Progenitor cell of endocrine pancreas (in vitro differentiated cells): ENCODE measurements around the gene PNMA8A. TPM values are rescaled to one million over a fixed set of nuclear protein-coding genes. Genes with fewer than 3 reads are reported as not detected.

Experiments used
- DNase-seq: peaks from one replicate; pipeline ENCODE4 v3.0.0; 2021; ENCODE audit warnings: low spot score; ENCODE audit not compliant: unreplicated experiment
- H3K27ac Mint-ChIP-seq: 2 replicates; pipeline ENCODE4 v1.8.0; 2021; ENCODE audit warnings: mild to moderate bottlenecking, moderate library complexity, mixed read lengths
- H3K27me3 Mint-ChIP-seq: 2 replicates; pipeline ENCODE4 v1.8.0; 2021; ENCODE audit warnings: mixed read lengths
- H3K36me3 Mint-ChIP-seq: 2 replicates; pipeline ENCODE4 v1.8.0; 2022; ENCODE audit warnings: mixed read lengths; ENCODE audit not compliant: insufficient read depth
- H3K4me1 Mint-ChIP-seq: 2 replicates; pipeline ENCODE4 v1.8.0; 2021; ENCODE audit warnings: low read depth, mixed read lengths
- H3K4me3 Mint-ChIP-seq: 2 replicates; pipeline ENCODE4 v1.8.0; 2021; ENCODE audit warnings: low read depth, mild to moderate bottlenecking, moderate library complexity, mixed read lengths
- H3K9me3 Mint-ChIP-seq: 2 replicates; pipeline ENCODE4 v1.8.0; 2021; ENCODE audit warnings: low read depth, mixed read lengths
- total RNA-seq: library from RNA; stranded (reverse); gene quantifications from 2 replicates; pipeline ENCODE4 v1.2.1, GENCODE V29; 2021
- TF ChIP-seq, protein P1 (sequence below): fragments of 200-600 bp; sonication (generic); IDR thresholded peaks from one replicate; pipeline ENCODE4 v1.5.0; 2021; ENCODE audit warnings: antibody characterized with exemption, mild to moderate bottlenecking; ENCODE audit not compliant: unreplicated experiment

The PNMA8A gene
- total RNA-seq, 1 donor from 2014 or later = 27.5 TPM

DNA sequence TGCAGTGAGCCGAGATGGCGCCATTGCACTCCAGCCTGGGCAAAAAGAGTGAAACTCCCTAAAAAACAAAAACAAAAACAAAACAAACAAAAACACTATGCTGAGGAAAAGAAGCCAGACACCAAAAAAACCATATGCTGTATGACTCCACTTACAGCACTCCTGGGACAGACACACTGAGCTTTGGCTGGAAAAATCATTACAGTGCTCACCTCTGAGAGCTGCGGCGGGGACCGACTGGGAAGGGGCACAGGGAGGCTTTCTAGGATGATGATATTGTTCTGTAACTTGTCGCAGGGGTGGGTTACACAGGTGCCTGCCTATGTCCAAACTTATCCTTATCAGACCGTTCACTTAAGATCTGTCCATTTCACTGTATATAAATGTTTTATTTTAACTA lies 7.8 kb downstream of the PNMA8A start:
- no peaks in the 10 kb centered on the region for H3K9me3 Mint-ChIP-seq
- TF ChIP-seq, protein P1, sequence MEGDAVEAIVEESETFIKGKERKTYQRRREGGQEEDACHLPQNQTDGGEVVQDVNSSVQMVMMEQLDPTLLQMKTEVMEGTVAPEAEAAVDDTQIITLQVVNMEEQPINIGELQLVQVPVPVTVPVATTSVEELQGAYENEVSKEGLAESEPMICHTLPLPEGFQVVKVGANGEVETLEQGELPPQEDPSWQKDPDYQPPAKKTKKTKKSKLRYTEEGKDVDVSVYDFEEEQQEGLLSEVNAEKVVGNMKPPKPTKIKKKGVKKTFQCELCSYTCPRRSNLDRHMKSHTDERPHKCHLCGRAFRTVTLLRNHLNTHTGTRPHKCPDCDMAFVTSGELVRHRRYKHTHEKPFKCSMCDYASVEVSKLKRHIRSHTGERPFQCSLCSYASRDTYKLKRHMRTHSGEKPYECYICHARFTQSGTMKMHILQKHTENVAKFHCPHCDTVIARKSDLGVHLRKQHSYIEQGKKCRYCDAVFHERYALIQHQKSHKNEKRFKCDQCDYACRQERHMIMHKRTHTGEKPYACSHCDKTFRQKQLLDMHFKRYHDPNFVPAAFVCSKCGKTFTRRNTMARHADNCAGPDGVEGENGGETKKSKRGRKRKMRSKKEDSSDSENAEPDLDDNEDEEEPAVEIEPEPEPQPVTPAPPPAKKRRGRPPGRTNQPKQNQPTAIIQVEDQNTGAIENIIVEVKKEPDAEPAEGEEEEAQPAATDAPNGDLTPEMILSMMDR = no peak
- no peaks in the 10 kb centered on the region for H3K27me3 Mint-ChIP-seq
- DNase-seq = no peak
- no peak overlapping the region for H3K4me3 Mint-ChIP-seq
- peaks cover 19% of the 10 kb centered on the region for H3K36me3 Mint-ChIP-seq
- H3K27ac Mint-ChIP-seq = no peak overlapping the region
- no peaks in the 10 kb centered on the region for H3K4me1 Mint-ChIP-seq

DNA sequence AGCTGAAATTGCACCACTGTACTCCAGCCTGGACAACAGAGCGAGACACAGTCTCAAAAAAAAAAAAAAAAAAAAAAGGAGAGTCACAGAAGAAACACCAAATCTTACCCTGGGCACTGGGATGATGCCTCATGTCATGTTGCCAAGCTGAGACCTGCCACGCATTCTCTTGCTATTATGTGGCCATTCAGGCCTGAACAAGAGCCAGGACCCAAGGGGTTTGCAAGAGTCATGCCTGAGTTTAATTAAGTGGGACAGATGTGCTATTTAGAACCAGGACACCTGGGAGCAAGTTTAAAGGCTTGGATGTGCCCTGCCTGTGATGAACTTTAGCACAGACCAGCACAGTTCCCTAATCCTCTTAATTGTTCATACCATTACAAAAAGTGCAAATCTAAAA lies 9.8 kb downstream of the PNMA8A start:
- TF ChIP-seq, protein P1 = no peak
- Mint-ChIP-seq H3K4me3 (no peak overlapping the region), H3K9me3 (no peaks in the 10 kb centered on the region), H3K27ac (no peak overlapping the region), H3K4me1 (no peaks in the 10 kb centered on the region), H3K36me3 (peaks cover 5% of the 10 kb centered on the region), H3K27me3 (no peaks in the 10 kb centered on the region)
- DNase-seq = no peak

DNA sequence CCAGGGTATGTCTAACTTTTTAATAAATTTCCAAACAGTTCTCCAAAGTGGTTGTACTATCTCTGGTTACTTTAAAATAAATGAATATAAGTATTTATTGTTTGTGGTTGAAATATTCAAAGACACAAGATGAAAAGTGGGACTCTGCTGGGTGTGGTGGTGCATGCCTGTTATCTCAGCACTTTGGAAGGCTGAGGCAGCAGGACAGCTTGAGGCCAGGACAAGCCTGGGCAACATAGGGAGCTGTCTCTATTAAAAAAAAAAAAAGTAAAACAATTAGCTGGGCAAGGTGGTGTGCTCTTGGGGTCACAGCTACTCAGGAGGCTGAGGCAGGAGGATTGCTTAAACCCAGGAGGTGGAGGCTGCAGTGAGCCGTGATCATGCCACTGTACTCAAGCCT lies 10.4 kb downstream of the PNMA8A start:
- Mint-ChIP-seq H3K4me3 (no peak overlapping the region), H3K9me3 (no peaks in the 10 kb centered on the region), H3K27me3 (no peaks in the 10 kb centered on the region), H3K4me1 (no peaks in the 10 kb centered on the region), H3K36me3 (peaks cover 3% of the 10 kb centered on the region), H3K27ac (no peak overlapping the region)
- TF ChIP-seq, protein P1 = no peak
- DNase-seq = no peak

DNA sequence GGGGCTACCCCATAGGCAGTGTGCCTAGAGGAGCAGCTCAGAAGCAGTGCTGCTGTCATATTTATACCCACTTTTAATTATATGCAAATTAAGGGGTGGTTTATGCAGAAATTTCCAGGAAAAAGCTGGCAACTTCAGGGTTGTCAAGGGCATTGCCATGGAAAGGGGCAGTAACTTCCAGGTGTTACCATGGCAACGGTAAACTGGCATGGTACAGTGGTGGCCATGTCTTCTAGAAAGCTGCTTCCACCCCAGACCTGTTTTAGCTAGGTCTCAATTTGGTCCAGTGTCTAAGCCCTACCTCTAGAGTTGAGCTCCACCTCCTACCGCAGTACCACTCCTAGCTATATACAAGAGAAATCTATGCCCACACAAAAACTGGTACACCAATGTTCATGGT lies 11.3 kb downstream of the PNMA8A start:
- no peak for DNase-seq
- H3K4me3 Mint-ChIP-seq = no peak overlapping the region
- peaks cover 3% of the 10 kb centered on the region for H3K36me3 Mint-ChIP-seq
- H3K4me1 Mint-ChIP-seq = no peaks in the 10 kb centered on the region
- no peak overlapping the region for H3K27ac Mint-ChIP-seq
- no peaks in the 10 kb centered on the region for H3K9me3 Mint-ChIP-seq
- TF ChIP-seq, protein P1 = no peak
- H3K27me3 Mint-ChIP-seq = no peaks in the 10 kb centered on the region

DNA sequence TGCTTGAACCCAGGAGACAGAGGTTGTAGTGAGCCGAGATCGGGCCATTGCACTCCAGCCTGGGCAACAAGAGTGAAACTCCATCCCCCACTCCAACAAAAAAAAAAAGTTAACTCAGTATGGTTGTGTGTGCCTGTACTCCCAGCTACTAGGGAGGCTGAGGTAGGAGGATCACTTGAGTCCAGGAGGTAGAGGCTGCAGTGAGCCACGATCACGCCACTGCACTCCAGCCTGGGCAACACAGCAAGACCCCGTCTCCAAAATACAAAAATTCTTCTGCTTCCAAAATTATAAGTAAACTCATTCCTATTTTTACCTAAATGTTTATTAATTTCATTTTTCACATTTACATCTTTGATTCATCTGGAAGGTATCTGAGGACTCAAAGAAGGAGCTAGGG lies 14.4 kb downstream of the PNMA8A start:
- H3K4me3 Mint-ChIP-seq = no peak overlapping the region
- no peaks in the 10 kb centered on the region for H3K36me3 Mint-ChIP-seq
- no peaks in the 10 kb centered on the region for H3K27me3 Mint-ChIP-seq
- TF ChIP-seq, protein P1 = no peak
- H3K27ac Mint-ChIP-seq = no peak overlapping the region
- DNase-seq = no peak
- no peaks in the 10 kb centered on the region for H3K9me3 Mint-ChIP-seq
- H3K4me1 Mint-ChIP-seq = no peaks in the 10 kb centered on the region
